CD14-positive monocyte (primary cell): Measurements from ENCODE around the gene ARPC2. TPM values are rescaled to one million over a fixed set of nuclear protein-coding genes. Genes with fewer than 3 reads are reported as not detected.
A peak's percentile ranks its signal among the peaks of the same experiment; 100 is the strongest.

ENCODE experiments used
- DNase-seq, 3 donors: peaks; one replicate each; pipeline ENCODE4 v3.0.0-alpha.2; 2011 to 2022
- H2AFZ ChIP-seq: 2 replicates; pipeline ENCODE4 v1.6.0; 2012; ENCODE audit warnings: mild to moderate bottlenecking, low read depth, low read length, inconsistent platforms; ENCODE audit not compliant: insufficient read depth, poor library complexity, severe bottlenecking
- H3K27ac ChIP-seq, 2 donors: 1 replicate in 1 of 2; 2 replicates in 1 of 2; pipeline ENCODE4 v1.5.1; 2012 to 2013; ENCODE audit warnings: low read length in 2 of 2, control low read depth in 1 of 2, inconsistent platforms in 1 of 2, low read depth in 1 of 2, mild to moderate bottlenecking in 1 of 2
- H3K27me3 ChIP-seq, 2 donors: one replicate each; pipeline versions ENCODE4 v1.6.0 to v1.6.1; 2011 to 2013; ENCODE audit warnings: low read length in 2 of 2; ENCODE audit not compliant: control insufficient read depth in 2 of 2, insufficient read depth in 2 of 2
- H3K36me3 ChIP-seq, 2 donors: replicated peaks in 1 of 2; 1 replicate in 1 of 2; 2 replicates in 1 of 2; pipeline versions ENCODE4 v1.5.1 to v1.6.1; 2012 to 2013; ENCODE audit warnings: low read length in 2 of 2, control low read depth in 1 of 2, inconsistent platforms in 1 of 2, mild to moderate bottlenecking in 1 of 2; ENCODE audit not compliant: insufficient read depth in 2 of 2, control insufficient read depth in 1 of 2
- H3K4me1 ChIP-seq, 2 donors: 1 replicate in 1 of 2; 2 replicates in 1 of 2; pipeline versions ENCODE4 v1.5.1 to v1.6.1; 2012 to 2013; ENCODE audit warnings: low read length in 2 of 2, control low read depth in 1 of 2, inconsistent platforms in 1 of 2, mild to moderate bottlenecking in 1 of 2, moderate library complexity in 1 of 2; ENCODE audit not compliant: insufficient read depth in 2 of 2, control insufficient read depth in 1 of 2
- H3K4me2 ChIP-seq: replicated peaks from 2 replicates; pipeline ENCODE3; 2012; ENCODE audit warnings: low read length, moderate library complexity, mild to moderate bottlenecking; ENCODE audit not compliant: poor library complexity, severe bottlenecking; ENCODE audit errors: extremely low read depth
- H3K4me3 ChIP-seq, 3 experiments: fragments of 200-600 bp in 1 of 3; sonication (generic) in 1 of 3; replicated peaks in 1 of 3; 1 replicate in 2 of 3; 2 replicates in 1 of 3; pipeline ENCODE4 v1.5.1; 2011 to 2013; ENCODE audit warnings: low read length in 3 of 3, mild to moderate bottlenecking in 3 of 3, control low read depth in 2 of 3, low read depth in 2 of 3, inconsistent platforms in 1 of 3, moderate library complexity in 1 of 3
- H3K79me2 ChIP-seq: 2 replicates; pipeline ENCODE4 v1.6.0; 2012; ENCODE audit warnings: mild to moderate bottlenecking, control low read depth, inconsistent platforms, low read length, moderate library complexity; ENCODE audit not compliant: insufficient read depth
- H3K9ac ChIP-seq: 2 replicates; pipeline ENCODE4 v1.6.0; 2017; ENCODE audit warnings: low read length, mild to moderate bottlenecking; ENCODE audit not compliant: insufficient read depth, poor library complexity, severe bottlenecking
- H3K9me3 ChIP-seq, 2 donors: replicated peaks in 1 of 2; 1 replicate in 1 of 2; 2 replicates in 1 of 2; pipeline versions ENCODE4 v1.5.1 to v1.6.1; 2012 to 2013; ENCODE audit warnings: low read length in 2 of 2, control low read depth in 1 of 2; ENCODE audit not compliant: control insufficient read depth in 1 of 2, insufficient read depth in 1 of 2
- H4K20me1 ChIP-seq: 2 replicates; pipeline ENCODE4 v1.6.0; 2012; ENCODE audit warnings: mild to moderate bottlenecking, low read length, control low read depth, moderate library complexity; ENCODE audit not compliant: insufficient read depth
- H3K27ac Mint-ChIP-seq, 7 donors: one replicate each; pipeline ENCODE4 v1.8.0; 2020; ENCODE audit warnings: mild to moderate bottlenecking in 7 of 7, mixed read lengths in 7 of 7, moderate library complexity in 6 of 7, inconsistent platforms in 2 of 7
- H3K27me3 Mint-ChIP-seq, 3 donors: one replicate each; pipeline ENCODE4 v1.8.0; 2021 to 2022; ENCODE audit warnings: low read depth in 3 of 3, mild to moderate bottlenecking in 3 of 3, mixed read lengths in 3 of 3, moderate library complexity in 3 of 3, inconsistent platforms in 1 of 3
- H3K36me3 Mint-ChIP-seq, 2 donors: one replicate each; pipeline ENCODE4 v1.8.0; 2020; ENCODE audit warnings: mixed read lengths in 2 of 2, inconsistent platforms in 1 of 2, mild to moderate bottlenecking in 1 of 2
- H3K4me1 Mint-ChIP-seq: one replicate; pipeline ENCODE4 v1.8.0; 2020; ENCODE audit warnings: mild to moderate bottlenecking, mixed read lengths
- H3K4me3 Mint-ChIP-seq, 2 donors: one replicate each; pipeline ENCODE4 v1.8.0; 2020; ENCODE audit warnings: mild to moderate bottlenecking in 2 of 2, mixed read lengths in 2 of 2, moderate library complexity in 1 of 2
- H3K9me3 Mint-ChIP-seq, 7 donors: one replicate each; pipeline ENCODE4 v1.8.0; 2020 to 2022; ENCODE audit warnings: mixed read lengths in 7 of 7, mild to moderate bottlenecking in 6 of 7, moderate library complexity in 6 of 7, inconsistent platforms in 2 of 7
- CTCF ChIP-seq: fragments of 200-600 bp; IDR thresholded peaks from one replicate; pipeline ENCODE4 v1.8.0; 2022; ENCODE audit warnings: antibody characterized with exemption, mild to moderate bottlenecking
- WGBS: methylation state at CpG from one replicate; pipeline ENCODE4 v1.1.5; 2013; ENCODE audit warnings: missing lambda C conversion rate; ENCODE audit not compliant: insufficient coverage; 5-methylcytosine and 5-hydroxymethylcytosine counted together
- intact Hi-C, 2 donors: fragments of 100-400 bp; cut with micrococcal nuclease; formaldehyde crosslinking; loops; one replicate each; pipeline versions ENCODE4 v1.15.0 to v1.15.1; 2023
- polyA plus RNA-seq, 3 donors: library from polyadenylated mRNA; depleted of rRNA in 1 of 3; unstranded in 2 of 3; stranded (reverse) in 1 of 3; fragments of 300-500 nt in 2 of 3; fragments of >200 nt in 1 of 3; fragmentation: Illumina TruSeq in 2 of 3; gene quantifications; 1 replicate in 2 of 3; 2 replicates in 1 of 3; pipeline ENCODE4 v1.2.3, GENCODE V29; 2012 to 2021

The ARPC2 gene
- polyA plus RNA-seq, 3 donors, result 640 to 1,227 (median 1,162) TPM

- Histone ChIP-seq H3K36me3 (peaks cover 57 to 59% of the 10 kb centered on the region in 2 donors), H3K9ac (no peak overlapping the region), H2AFZ (no peak overlapping the region), H3K4me3 (no peak overlapping the region), H3K27me3 (no peaks in the 10 kb centered on the region), H3K4me1 (peaks cover 54 to 68% of the 10 kb centered on the region in 2 donors), H3K27ac (peak overlapping the region in 1 of 2 donors; percentile 93), H3K4me2 (no peak overlapping the region), H4K20me1 (peaks cover 67% of the 10 kb centered on the region), H3K9me3 (no peaks in the 10 kb centered on the region), H3K79me2 (peaks cover 59% of the 10 kb centered on the region)
- intact Hi-C loops, result loop anchor here in 1 of 2 donors (5.0 kb wide), 2 partner anchors 38 to 68 kb away; partner anchors contain the start of gene ARPC2
- TF ChIP-seq CTCF, result no peak
- Mint-ChIP-seq H3K27ac (peak overlapping the region in 5 of 7 donors; percentile 84 to 97 (median 91)), H3K27me3 (no peaks in the 10 kb centered on the region), H3K9me3 (no peaks in the 10 kb centered on the region), H3K36me3 (peaks cover 55 to 66% of the 10 kb centered on the region in 2 donors), H3K4me1 (peaks cover 75% of the 10 kb centered on the region), H3K4me3 (no peak overlapping the region)
- peak in 2 of 3 donors; percentile 46 to 64 for DNase-seq
- 63% methylated on average over 2 of the region's 6 CpGs for WGBS
Observed at GRCh38 chr2:218255446-218255845, 38.5 kb downstream of the ARPC2 start.

DNA sequence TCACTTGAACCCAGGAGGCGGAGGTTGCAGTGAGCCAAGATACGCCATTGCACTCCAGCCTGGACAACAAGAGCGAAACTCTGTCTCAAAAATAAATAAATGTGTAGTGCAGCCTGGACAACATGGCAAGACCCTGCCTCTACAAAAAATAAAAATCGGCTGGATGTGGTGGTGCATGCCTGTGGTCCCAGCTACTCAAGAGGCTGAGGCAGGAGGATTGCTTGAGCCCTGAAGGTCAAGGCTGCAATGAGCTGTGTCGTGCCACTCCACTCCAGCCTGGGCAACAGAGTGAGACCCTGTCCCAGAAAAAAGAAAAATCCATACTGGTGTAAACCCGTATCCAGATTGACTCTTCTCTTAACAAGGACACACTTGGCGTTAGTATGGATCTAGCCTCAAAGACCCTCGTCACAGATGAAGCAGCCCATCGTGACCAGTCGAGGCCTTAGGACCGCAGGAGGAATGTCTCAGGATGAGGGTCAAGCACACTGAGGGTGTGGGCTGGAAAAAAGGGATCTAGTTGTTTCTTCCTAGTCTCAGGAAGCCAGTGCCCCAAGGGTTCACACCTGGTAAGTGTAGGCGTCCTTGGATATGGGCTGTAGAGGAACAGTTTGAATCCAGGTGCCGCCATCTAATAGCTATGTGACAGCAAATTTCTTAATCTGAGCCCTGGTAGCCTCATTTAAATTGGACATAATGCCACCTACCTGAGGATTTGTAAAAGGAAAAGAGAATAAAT is 39.8 kb downstream of the ARPC2 start:
- Mint-ChIP-seq H3K27ac (peak overlapping the region; percentile 84 to 97 (median 92)), H3K27me3 (no peaks in the 10 kb centered on the region), H3K9me3 (no peaks in the 10 kb centered on the region), H3K4me1 (peaks cover 86% of the 10 kb centered on the region), H3K4me3 (peak overlapping the region in 1 of 2 donors; percentile 30), H3K36me3 (peaks cover 42 to 53% of the 10 kb centered on the region in 2 donors)
- Histone ChIP-seq H4K20me1 (peaks cover 60% of the 10 kb centered on the region), H3K9ac (peak overlapping the region; percentile 11), H3K79me2 (peaks cover 59% of the 10 kb centered on the region), H3K9me3 (no peaks in the 10 kb centered on the region), H3K27ac (peak overlapping the region; percentile 64 to 93), H3K27me3 (no peaks in the 10 kb centered on the region), H3K4me1 (peaks cover 68 to 81% of the 10 kb centered on the region in 2 donors), H3K36me3 (peaks cover 44 to 46% of the 10 kb centered on the region in 2 donors), H3K4me3 (peak overlapping the region in 1 of 3 experiments; percentile 53), H3K4me2 (peak overlapping the region; percentile 55), H2AFZ (no peak overlapping the region)
- 91% methylated on average over 10 of the region's 13 CpGs for WGBS
- no peak for DNase-seq
- no peak for TF ChIP-seq CTCF
- intact Hi-C loops, result loop anchor here in 1 of 2 donors (5.0 kb wide), 2 partner anchors 39 to 69 kb away; partner anchors contain the start of gene ARPC2
